ENCODE results near the gene ESRRB. TPM values are rescaled to one million over a fixed set of nuclear protein-coding genes. Genes with fewer than 3 reads are reported as not detected.
"Not testable (repeated sequence)": the region's sequence is repeated elsewhere in the genome, so short reads cannot be mapped to it uniquely, and the experiment has no call there.

The ESRRB gene
- total RNA-seq, 3 donors from 2014 or later, result 0.11 TPM; not detected in 2

DNA sequence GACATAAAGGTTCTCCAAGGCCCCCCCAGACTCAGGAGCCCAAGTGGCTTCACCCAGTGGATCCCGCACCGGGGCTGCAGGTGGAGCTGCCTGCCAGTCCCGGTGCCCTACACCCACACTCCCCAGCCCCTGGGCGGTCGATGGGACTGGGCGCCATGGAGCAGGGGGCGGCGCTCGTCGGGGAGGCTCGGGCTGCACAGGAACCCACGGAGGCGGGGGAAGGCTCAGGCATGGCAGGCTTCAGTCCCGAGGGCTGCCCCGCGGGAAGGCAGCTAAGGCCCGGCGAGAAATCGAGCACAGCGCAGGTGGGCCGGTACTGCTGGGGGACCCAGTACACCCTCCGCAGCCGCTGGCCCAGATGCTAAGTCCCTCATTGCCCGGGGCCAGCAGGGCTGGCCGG lies 160.7 kb downstream of the ESRRB start:
- not testable (repeated sequence) for H3K36me3 Mint-ChIP-seq (ENCODE audit: insufficient read depth); H3K9me3 Mint-ChIP-seq; H3K4me3 Mint-ChIP-seq; ATAC-seq; H3K4me1 Mint-ChIP-seq (ENCODE audit: low read depth); DNase-seq
- H3K27me3 Mint-ChIP-seq (ENCODE audit: low read depth), result peaks cover 11% of the 10 kb centered on the region

DNA sequence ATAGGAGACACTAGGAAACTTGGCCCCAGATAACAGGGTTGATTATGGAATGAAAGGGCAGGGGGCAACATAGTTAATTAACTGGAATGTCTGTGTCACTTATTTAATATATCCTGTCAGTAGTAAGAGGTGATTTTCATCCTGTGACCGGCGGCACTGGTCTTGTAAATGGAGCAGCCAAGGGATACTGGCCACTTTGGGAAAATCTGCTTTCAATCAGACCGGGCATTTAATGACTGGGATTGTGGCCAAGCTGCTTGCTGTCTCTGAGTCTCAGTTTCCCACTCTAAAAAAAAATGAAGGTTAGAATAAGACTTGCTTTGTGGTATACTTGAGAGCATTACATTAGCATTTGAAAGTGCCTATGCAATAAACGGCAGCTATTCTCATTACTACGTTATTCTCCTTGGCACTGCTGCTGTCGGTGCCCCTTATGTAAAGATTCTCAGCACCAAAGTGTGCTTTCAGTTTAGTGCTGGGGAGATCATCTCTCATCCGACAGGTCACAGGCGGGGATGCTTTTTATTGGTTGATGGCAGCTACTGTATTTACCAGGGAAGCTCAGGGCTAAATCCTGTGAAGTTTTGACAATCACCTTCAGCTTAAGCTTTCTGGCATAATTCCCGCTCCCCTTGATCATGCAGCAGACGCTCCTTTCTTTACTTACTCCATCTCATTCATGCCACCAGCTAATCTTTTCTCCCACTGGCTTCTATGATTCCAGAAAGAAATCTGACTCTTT lies 162.1 kb downstream of the ESRRB start:
- Mint-ChIP-seq H3K9me3 (no peaks in the 10 kb centered on the region), H3K4me3 (no peak overlapping the region), H3K36me3 (ENCODE audit: insufficient read depth) (no peaks in the 10 kb centered on the region), H3K4me1 (ENCODE audit: low read depth) (peaks cover 3% of the 10 kb centered on the region), H3K27me3 (ENCODE audit: low read depth) (peaks cover 8% of the 10 kb centered on the region)
- ATAC-seq, result no peak
- no peak for DNase-seq

DNA sequence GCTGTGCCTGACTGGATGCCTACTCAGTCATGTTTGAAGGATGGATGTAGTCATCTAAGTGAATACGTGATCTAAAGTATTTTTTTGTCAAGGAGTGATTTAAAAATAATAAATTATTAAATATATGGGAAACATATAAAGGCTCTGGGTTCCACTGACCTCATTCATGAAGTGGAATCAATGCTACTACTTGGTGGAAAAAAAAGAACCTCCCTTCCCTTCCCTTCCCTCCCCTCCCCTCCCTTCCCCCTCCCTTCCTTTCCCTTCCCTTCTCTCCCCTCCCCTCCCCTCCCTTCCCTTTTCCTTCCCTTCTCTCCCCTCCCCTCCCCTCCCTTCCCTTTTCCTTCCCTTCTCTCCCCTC lies 162.7 kb downstream of the ESRRB start:
- Mint-ChIP-seq H3K4me1 (ENCODE audit: low read depth) (peaks cover 3% of the 10 kb centered on the region), H3K4me3 (no peak overlapping the region), H3K27me3 (ENCODE audit: low read depth) (peaks cover 7% of the 10 kb centered on the region), H3K9me3 (no peaks in the 10 kb centered on the region), H3K36me3 (ENCODE audit: insufficient read depth) (no peaks in the 10 kb centered on the region)
- ATAC-seq (no peak), DNase-seq (no peak)

DNA sequence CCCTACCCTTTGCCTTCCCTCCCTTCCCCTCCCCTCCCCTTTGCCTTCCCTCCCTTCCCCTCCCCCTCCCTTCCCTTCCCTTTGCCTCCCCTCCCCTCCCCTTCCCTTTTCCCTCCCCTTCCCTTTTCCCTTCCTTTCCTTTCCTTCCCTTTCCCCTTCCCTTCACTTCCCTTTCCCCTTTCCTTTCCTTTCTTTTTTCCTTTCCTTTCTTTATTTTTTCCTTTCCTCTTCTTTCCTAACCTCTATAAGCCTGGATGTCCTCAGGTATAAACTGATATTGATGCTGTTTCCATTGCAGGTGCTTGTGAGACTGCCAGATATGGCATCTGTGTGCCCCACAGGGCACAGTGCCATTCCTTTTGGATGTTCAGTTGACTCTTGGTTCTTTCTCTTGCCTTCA lies 163.2 kb downstream of the ESRRB start:
- H3K9me3 Mint-ChIP-seq, result no peaks in the 10 kb centered on the region
- no peak for ATAC-seq
- no peak for DNase-seq
- no peak overlapping the region for H3K4me3 Mint-ChIP-seq
- peaks cover 8% of the 10 kb centered on the region for H3K27me3 Mint-ChIP-seq (ENCODE audit: low read depth)
- peaks cover 3% of the 10 kb centered on the region for H3K4me1 Mint-ChIP-seq (ENCODE audit: low read depth)
- H3K36me3 Mint-ChIP-seq (ENCODE audit: insufficient read depth), result no peaks in the 10 kb centered on the region

DNA sequence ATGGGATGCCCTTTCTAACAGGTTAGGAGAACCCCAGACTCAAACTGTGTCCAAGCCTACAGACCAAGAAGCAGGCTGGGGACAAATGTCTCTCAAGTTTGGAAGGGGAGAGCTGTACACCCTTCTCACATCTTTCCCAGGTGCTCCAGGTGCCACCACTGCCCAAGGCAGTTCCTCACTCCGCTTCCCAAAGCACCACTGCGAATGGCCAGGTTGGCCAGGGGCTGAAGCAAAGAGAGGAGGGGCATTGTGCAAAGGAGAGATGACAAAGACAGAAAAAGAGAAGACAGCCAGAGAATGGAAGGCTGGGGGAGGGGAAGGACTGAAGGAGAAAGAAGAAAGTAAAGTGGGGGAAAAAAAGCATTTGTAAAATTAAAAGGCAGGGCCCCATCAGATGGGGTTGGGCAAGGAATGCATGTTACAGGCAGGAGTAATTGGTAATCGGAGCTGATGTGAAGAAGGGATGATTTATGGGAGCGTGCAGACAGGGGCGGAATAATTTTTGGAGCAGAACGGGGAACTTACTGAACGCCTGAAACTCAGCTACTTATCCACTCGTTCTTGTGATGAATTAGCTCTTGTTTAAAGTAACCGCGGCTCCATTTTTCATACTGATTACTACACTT lies 165.8 kb downstream of the ESRRB start:
- peaks cover 3% of the 10 kb centered on the region for H3K4me1 Mint-ChIP-seq (ENCODE audit: low read depth)
- H3K4me3 Mint-ChIP-seq, result no peak overlapping the region
- peaks cover 8% of the 10 kb centered on the region for H3K27me3 Mint-ChIP-seq (ENCODE audit: low read depth)
- DNase-seq (no peak), ATAC-seq (no peak)
- H3K36me3 Mint-ChIP-seq (ENCODE audit: insufficient read depth), result no peaks in the 10 kb centered on the region
- no peaks in the 10 kb centered on the region for H3K9me3 Mint-ChIP-seq

DNA sequence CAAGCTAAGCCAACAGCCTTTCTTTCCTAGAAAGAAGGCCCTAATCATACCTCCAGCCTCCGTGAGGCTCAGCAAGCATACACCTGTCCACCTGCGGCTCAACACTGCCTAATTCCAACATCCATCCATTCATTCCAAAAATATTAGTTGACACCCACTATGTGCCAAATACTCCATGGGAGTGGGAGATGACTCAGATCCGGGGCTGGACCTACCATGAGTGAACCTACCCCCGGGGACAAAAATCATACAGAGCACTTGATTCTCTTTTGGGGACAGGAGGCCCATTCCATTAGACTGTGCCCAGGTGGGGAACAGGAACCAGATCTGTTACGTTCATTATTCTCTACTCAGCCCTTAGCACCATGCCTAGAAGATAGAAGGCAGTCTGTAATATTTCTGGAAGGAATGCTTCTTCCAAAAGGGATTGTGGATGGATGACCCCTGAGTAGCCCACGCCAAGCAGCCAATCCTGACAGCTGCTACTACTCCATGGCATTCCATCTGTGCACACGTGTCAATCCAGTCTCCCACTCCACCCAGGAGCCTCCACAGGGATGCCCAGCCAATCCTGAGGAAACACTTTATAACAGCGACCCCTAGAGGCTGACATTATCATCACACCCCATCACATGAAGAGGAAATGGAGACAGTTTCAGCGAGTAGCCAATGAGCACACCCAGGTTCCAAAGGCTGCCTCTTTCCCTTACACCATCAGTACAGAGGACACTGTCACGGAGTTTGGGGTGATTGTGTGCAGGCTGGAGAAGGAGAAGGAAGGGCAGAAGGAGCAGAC lies 170.7 kb downstream of the ESRRB start:
- ATAC-seq (no peak), DNase-seq (no peak)
- peaks cover 2% of the 10 kb centered on the region for H3K4me1 Mint-ChIP-seq (ENCODE audit: low read depth)

DNA sequence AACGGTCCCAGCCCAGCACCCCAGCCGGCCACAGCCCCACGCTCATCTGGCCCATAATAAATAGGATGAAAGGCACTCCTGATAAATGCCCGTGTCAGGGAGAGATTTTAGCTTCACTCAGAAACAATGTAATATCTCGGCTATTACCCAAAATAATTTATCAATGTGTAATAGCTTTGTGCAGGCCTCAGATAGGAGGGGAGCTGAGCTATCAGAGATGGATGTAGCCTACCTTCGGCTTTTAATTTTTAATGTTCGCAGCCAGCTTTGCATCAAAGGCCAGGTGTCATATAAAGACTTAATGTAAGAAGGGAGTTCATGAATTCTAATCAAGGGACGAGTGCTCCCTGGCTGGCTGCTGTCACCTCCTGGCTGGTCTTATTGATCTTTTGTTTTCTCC lies 171.9 kb downstream of the ESRRB start:
- no peaks in the 10 kb centered on the region for H3K9me3 Mint-ChIP-seq
- H3K4me1 Mint-ChIP-seq (ENCODE audit: low read depth), result no peaks in the 10 kb centered on the region
- peaks cover 13% of the 10 kb centered on the region for H3K27me3 Mint-ChIP-seq (ENCODE audit: low read depth)
- H3K36me3 Mint-ChIP-seq (ENCODE audit: insufficient read depth), result no peaks in the 10 kb centered on the region
- ATAC-seq (no peak), DNase-seq (no peak)
- no peak overlapping the region for H3K4me3 Mint-ChIP-seq

More for the DNA sequence above, 170.7 kb downstream of the ESRRB start:
- H3K4me3 Mint-ChIP-seq, result no peak overlapping the region
- no peaks in the 10 kb centered on the region for H3K9me3 Mint-ChIP-seq
- H3K27me3 Mint-ChIP-seq (ENCODE audit: low read depth), result peaks cover 7% of the 10 kb centered on the region
- no peaks in the 10 kb centered on the region for H3K36me3 Mint-ChIP-seq (ENCODE audit: insufficient read depth)

DNA sequence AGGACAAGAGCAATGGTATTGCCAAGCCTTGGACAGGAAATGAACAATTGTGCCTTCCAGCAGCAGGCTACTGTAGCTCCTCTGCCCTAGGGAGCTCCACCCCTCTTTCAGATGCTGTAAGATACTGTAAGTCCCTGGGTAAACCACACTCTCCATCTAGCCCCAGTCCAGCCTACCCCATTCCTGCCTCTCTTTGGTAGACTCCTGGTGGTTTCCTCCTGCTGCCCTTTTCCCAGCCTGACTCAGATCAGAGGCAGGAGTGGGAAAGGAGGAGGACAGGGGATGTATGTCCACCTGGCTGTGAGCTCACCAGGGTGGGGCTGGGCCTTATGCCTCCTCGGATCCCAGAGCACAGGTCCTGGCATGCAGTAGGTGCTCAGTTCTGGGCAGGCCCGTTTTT lies 174.6 kb downstream of the ESRRB start:
- Mint-ChIP-seq H3K27me3 (ENCODE audit: low read depth) (peaks cover 12% of the 10 kb centered on the region), H3K4me3 (no peak overlapping the region), H3K36me3 (ENCODE audit: insufficient read depth) (no peaks in the 10 kb centered on the region), H3K4me1 (ENCODE audit: low read depth) (no peaks in the 10 kb centered on the region), H3K9me3 (no peaks in the 10 kb centered on the region)
- ATAC-seq, result no peak
- no peak for DNase-seq

DNA sequence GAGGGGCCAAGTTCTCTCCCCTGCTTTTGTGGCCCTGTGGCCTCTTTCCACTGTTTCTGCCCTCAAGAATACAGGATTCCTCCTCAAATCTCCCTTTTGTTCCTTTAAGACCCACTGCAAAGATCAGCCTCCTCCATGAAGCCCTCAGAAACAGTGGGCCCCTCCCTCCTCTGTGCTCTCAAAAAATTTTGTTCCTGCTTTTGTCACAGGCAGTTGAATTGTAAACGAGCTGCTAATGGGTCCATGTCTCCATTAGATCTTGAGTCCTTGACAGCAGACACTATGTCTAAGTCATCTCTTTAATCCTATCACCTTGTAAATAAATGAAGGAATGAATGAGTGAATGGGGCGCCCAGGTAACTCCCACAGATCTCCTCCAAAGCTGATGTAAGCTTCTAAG lies 175.2 kb downstream of the ESRRB start:
- Mint-ChIP-seq H3K4me3 (no peak overlapping the region), H3K36me3 (ENCODE audit: insufficient read depth) (no peaks in the 10 kb centered on the region), H3K4me1 (ENCODE audit: low read depth) (no peaks in the 10 kb centered on the region), H3K27me3 (ENCODE audit: low read depth) (peaks cover 16% of the 10 kb centered on the region), H3K9me3 (no peaks in the 10 kb centered on the region)
- no peak for ATAC-seq
- DNase-seq, result no peak

Other genes with a start within 250 kb of the ESRRB start
- gene GPATCH2L, start 224.2 kb upstream of the ESRRB start, total RNA-seq, result 10 to 100 TPM; 31.3 to 41.4 (median 40.8) TPM

All from activated T-cell treated with anti-CD3 and anti-CD28 coated beads, Interleukin-2, amount 50 U/mL, for 4 hours (primary cell).